Endodermal cell (in vitro differentiated cells): Measurements from ENCODE around the gene CDC42SE1. TPM values are rescaled to one million over a fixed set of nuclear protein-coding genes. Genes with fewer than 3 reads are reported as not detected.

Experiments used
- DNase-seq: peaks from one replicate; pipeline ENCODE4 v3.0.0-alpha.2; 2017
- H3K27ac ChIP-seq: 2 replicates; pipeline ENCODE4 v1.5.1; 2013; ENCODE audit warnings: mild to moderate bottlenecking, low read depth, low read length, moderate library complexity
- H3K27me3 ChIP-seq: 2 replicates; pipeline ENCODE4 v1.6.1; 2013; ENCODE audit warnings: mild to moderate bottlenecking, low read length, moderate library complexity; ENCODE audit not compliant: insufficient read depth, control insufficient read depth, poor library complexity, severe bottlenecking
- H3K36me3 ChIP-seq: 2 replicates; pipeline ENCODE4 v1.7.0; 2013; ENCODE audit warnings: mild to moderate bottlenecking, low read length, moderate library complexity; ENCODE audit not compliant: control insufficient read depth, insufficient read depth
- H3K4me1 ChIP-seq: one replicate; pipeline ENCODE4 v1.7.0; 2013; ENCODE audit warnings: low read length; ENCODE audit not compliant: control insufficient read depth, insufficient read depth
- H3K4me3 ChIP-seq: 2 replicates; pipeline ENCODE4 v1.5.1; 2013; ENCODE audit warnings: mild to moderate bottlenecking, low read length, moderate library complexity
- H3K9ac ChIP-seq: 2 replicates; pipeline ENCODE4 v1.6.1; 2013; ENCODE audit warnings: mild to moderate bottlenecking, low read length, moderate library complexity; ENCODE audit not compliant: poor library complexity, severe bottlenecking; ENCODE audit errors: extremely low read depth
- H3K9me3 ChIP-seq: 2 replicates; pipeline ENCODE4 v1.6.1; 2013; ENCODE audit warnings: mild to moderate bottlenecking, low read length, moderate library complexity; ENCODE audit not compliant: control insufficient read depth
- H3K27ac Mint-ChIP-seq: 2 replicates; pipeline ENCODE4 v1.8.0; 2020; ENCODE audit warnings: mixed read lengths
- H3K27me3 Mint-ChIP-seq: 2 replicates; pipeline ENCODE4 v1.8.0; 2021; ENCODE audit warnings: mild to moderate bottlenecking, mixed read lengths; ENCODE audit not compliant: insufficient read depth
- H3K36me3 Mint-ChIP-seq: 2 replicates; pipeline ENCODE4 v1.8.0; 2020; ENCODE audit warnings: low read depth, mixed read lengths
- H3K4me1 Mint-ChIP-seq: 2 replicates; pipeline ENCODE4 v1.8.0; 2020; ENCODE audit warnings: mixed read lengths
- H3K4me3 Mint-ChIP-seq: 2 replicates; pipeline ENCODE4 v1.8.0; 2020; ENCODE audit warnings: mild to moderate bottlenecking, moderate library complexity, mixed read lengths
- H3K9me3 Mint-ChIP-seq: 2 replicates; pipeline ENCODE4 v1.8.0; 2020; ENCODE audit warnings: mild to moderate bottlenecking, mixed read lengths
- WGBS, 2 experiments: methylation state at CpG; one replicate each; pipeline versions ENCODE4 v1.1.5 to v1.1.7; 2013; ENCODE audit warnings: missing lambda C conversion rate in 2 of 2, mixed read lengths in 1 of 2; ENCODE audit not compliant: insufficient coverage in 1 of 2, insufficient read length in 1 of 2; 5-methylcytosine and 5-hydroxymethylcytosine counted together
- total RNA-seq, 2 donors: library from RNA; stranded (reverse); fragmentation: NEBNext Ultra II Directional in 1 of 2; extraction: Animal tissue kit (Norgen Biotek cat#: 25700) in 1 of 2; gene quantifications; 2 replicates in 1 of 2; 3 replicates in 1 of 2; pipeline ENCODE4 v1.2.1, GENCODE V29; 2021
- TF ChIP-seq, protein P1 (sequence below): fragments of 200-600 bp; sonication (generic); conservative IDR thresholded peaks from 2 replicates; pipeline ENCODE4 v1.5.0; 2021; ENCODE audit warnings: antibody characterized with exemption, mild to moderate bottlenecking

CDC42SE1 gene
- total RNA-seq, 2 donors from 2014 or later: 69.8 to 74.5 TPM

GRCh38 chr1:151067185-151067584, 7.8 kb upstream of the CDC42SE1 start:
- peaks cover 27% of the 10 kb centered on the region for H3K36me3 Mint-ChIP-seq
- H3K9me3 Mint-ChIP-seq: no peaks in the 10 kb centered on the region
- no peaks in the 10 kb centered on the region for H3K9me3 ChIP-seq
- H3K9ac ChIP-seq: no peak overlapping the region
- H3K4me3 ChIP-seq: no peak overlapping the region
- H3K27me3 Mint-ChIP-seq: no peaks in the 10 kb centered on the region
- TF ChIP-seq, protein P1, sequence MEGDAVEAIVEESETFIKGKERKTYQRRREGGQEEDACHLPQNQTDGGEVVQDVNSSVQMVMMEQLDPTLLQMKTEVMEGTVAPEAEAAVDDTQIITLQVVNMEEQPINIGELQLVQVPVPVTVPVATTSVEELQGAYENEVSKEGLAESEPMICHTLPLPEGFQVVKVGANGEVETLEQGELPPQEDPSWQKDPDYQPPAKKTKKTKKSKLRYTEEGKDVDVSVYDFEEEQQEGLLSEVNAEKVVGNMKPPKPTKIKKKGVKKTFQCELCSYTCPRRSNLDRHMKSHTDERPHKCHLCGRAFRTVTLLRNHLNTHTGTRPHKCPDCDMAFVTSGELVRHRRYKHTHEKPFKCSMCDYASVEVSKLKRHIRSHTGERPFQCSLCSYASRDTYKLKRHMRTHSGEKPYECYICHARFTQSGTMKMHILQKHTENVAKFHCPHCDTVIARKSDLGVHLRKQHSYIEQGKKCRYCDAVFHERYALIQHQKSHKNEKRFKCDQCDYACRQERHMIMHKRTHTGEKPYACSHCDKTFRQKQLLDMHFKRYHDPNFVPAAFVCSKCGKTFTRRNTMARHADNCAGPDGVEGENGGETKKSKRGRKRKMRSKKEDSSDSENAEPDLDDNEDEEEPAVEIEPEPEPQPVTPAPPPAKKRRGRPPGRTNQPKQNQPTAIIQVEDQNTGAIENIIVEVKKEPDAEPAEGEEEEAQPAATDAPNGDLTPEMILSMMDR: no peak
- no peaks in the 10 kb centered on the region for H3K4me1 ChIP-seq
- peaks cover 16% of the 10 kb centered on the region for H3K4me1 Mint-ChIP-seq
- DNase-seq: no peak
- no peak overlapping the region for H3K27ac ChIP-seq
- no peak overlapping the region for H3K4me3 Mint-ChIP-seq
- no peaks in the 10 kb centered on the region for H3K27me3 ChIP-seq
- H3K36me3 ChIP-seq: peaks cover 53% of the 10 kb centered on the region
- WGBS, 2 experiments: 92 to 94% methylated on average over 2 to 4 of the region's 4 CpGs
- peak overlapping the region; percentile 1 for H3K27ac Mint-ChIP-seq

GRCh38 chr1:151065089-151065645, 5.7 kb upstream of the CDC42SE1 start:
- DNase-seq: no peak
- Histone ChIP-seq H3K9me3 (no peaks in the 10 kb centered on the region), H3K9ac (no peak overlapping the region), H3K4me3 (no peak overlapping the region), H3K36me3 (peaks cover 53% of the 10 kb centered on the region), H3K27me3 (no peaks in the 10 kb centered on the region), H3K4me1 (no peaks in the 10 kb centered on the region), H3K27ac (no peak overlapping the region)
- Mint-ChIP-seq H3K36me3 (peaks cover 27% of the 10 kb centered on the region), H3K27ac (no peak overlapping the region), H3K27me3 (no peaks in the 10 kb centered on the region), H3K9me3 (no peaks in the 10 kb centered on the region), H3K4me1 (peaks cover 20% of the 10 kb centered on the region), H3K4me3 (no peak overlapping the region)
- TF ChIP-seq, protein P1: no peak

GRCh38 chr1:151062741-151063371, 3.4 kb upstream of the CDC42SE1 start:
- peaks cover 28% of the 10 kb centered on the region for H3K36me3 Mint-ChIP-seq
- H3K9me3 Mint-ChIP-seq: no peaks in the 10 kb centered on the region
- 93% methylated on average over 2 to 3 of the region's 3 CpGs for WGBS, 2 experiments
- H3K27ac Mint-ChIP-seq: peak overlapping the region; percentile 22
- Histone ChIP-seq H3K36me3 (peaks cover 38% of the 10 kb centered on the region), H3K9ac (no peak overlapping the region), H3K27me3 (no peaks in the 10 kb centered on the region), H3K4me3 (peak overlapping the region; percentile 44), H3K27ac (no peak overlapping the region), H3K9me3 (no peaks in the 10 kb centered on the region), H3K4me1 (no peaks in the 10 kb centered on the region)
- H3K4me1 Mint-ChIP-seq: peaks cover 21% of the 10 kb centered on the region
- TF ChIP-seq, protein P1: no peak
- DNase-seq: no peak
- H3K4me3 Mint-ChIP-seq: no peak overlapping the region
- no peaks in the 10 kb centered on the region for H3K27me3 Mint-ChIP-seq
